Raji (cell line): ENCODE data around the gene DCANP1.

Experiments
- POLR2A ChIP-seq: IDR thresholded peaks from 2 replicates; pipeline ENCODE4 v1.6.1; 2011; ENCODE audit warnings: low read depth, low read length, control low read depth; ENCODE audit not compliant: insufficient read depth

DCANP1 gene

DNA sequence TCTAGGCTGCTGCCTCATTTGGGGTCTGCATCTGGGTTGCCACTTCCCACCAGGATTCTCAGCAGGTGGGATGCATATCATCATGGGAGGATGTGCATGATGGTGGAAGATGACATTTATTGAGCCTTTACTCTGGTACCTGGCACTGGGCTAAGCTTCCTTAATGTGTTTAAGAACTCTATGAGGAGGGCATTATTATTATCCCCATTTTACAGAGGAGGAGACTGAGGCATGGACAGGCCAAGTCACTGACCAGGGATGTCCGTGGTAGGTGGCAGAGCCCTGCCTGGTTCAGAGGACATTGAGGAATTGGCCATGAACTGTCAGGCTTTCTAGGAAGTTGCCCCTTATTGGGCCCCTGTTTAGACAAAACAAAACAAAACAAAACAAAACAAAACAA, 36.1 kb upstream of the DCANP1 start:
- TF ChIP-seq POLR2A, result no peak

DNA sequence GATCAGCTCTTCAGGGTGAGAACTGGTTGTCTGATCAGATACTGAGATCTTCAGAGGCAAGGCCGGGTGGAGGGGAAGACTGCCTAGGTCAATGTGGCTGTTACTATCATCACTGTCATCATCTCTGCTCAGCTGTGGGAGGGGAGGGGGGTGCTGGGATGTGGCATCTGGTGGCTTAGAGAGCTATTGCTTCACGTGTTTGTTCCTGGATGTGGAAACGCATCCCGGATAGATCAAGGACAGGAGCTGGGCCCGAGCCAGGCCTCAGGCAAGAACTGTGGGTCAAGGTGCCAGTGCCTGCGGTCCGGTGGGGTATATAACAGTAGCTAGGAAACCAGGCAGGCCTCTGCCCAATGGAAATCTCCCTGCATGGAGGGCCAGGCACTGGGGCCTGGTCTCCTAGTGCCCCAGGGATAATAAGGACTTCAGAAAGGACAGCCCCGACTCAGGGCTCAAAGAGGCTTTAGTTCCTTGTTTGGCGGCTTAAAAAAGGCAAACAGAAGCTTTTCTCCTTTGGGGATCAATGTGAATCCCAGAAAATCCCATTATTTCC, 35.3 kb upstream of the DCANP1 start:
- TF ChIP-seq POLR2A, result no peak

DNA sequence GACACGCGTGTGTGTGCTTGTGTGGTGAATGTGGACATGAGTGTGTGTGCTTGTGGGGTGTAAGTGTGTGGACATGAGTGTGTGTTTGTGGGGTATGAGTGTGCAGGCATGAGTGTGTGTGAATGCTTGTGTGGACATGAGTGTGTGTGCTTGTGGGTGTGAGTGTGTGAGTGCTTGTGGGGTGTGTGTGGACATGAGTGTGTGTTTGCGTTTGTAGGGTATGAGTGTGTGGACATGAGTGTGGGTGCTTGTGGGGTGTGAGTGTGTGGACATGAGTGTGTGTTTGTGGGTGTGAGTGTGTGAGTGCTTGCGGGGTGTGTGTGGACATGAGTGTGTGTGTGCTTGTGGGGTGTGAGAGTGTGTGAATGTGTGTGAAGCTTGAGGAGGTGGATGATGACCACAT, 34.8 kb upstream of the DCANP1 start:
- TF ChIP-seq POLR2A, result no peak

DNA sequence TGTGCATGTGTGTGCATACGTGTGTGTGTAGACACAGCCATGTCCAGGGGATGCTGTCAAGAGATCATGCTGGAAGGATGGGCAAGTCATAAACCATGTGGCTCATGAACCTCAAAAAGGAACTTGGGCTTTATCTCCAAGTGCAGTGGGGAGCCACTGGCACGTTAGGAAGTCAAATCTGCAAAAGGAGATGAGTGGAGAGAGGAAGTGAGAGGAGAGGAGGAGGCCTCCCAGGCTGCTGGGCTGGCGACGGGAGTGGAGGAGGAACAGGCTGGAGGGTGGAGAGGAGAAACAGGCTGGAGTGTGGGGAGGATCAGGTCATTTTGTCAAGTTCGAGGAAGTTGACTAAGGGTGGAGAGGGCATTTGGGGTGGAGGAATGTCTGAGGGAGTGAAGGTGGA, 34.2 kb upstream of the DCANP1 start:
- no peak for TF ChIP-seq POLR2A

GRCh38 chr5:135480511-135480910, 33.4 kb upstream of the DCANP1 start:
- TF ChIP-seq POLR2A, result no peak

GRCh38 chr5:135478938-135479337, 31.8 kb upstream of the DCANP1 start:
- TF ChIP-seq POLR2A, result no peak

DNA sequence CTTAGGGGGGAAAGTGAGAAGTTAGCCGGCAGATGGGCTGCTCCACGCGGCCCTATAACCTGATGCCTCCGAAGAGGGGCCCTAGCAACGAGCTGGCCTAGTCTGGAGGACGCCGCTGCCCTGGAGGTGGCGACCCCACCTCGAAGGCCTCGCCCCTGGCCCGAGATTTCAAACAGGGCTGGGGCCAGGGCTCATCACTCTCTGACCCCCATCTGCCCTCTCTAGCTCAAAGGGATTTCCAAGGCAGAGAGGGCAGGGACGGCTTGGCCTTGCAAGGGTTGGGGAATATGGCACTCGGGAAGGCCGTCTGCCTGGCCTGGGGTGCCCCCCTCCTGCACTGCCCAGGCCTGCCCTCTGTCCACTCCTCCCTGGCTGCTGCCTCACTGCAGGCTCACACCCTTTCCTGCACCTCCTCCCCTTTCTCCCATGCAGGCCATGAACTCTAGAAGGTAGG, 30.5 kb upstream of the DCANP1 start:
- TF ChIP-seq POLR2A, result no peak

GRCh38 chr5:135476615-135477581, 29.8 kb upstream of the DCANP1 start:
- TF ChIP-seq POLR2A, result no peak

GRCh38 chr5:135473956-135474670, 27.0 kb upstream of the DCANP1 start:
- no peak for TF ChIP-seq POLR2A

DNA sequence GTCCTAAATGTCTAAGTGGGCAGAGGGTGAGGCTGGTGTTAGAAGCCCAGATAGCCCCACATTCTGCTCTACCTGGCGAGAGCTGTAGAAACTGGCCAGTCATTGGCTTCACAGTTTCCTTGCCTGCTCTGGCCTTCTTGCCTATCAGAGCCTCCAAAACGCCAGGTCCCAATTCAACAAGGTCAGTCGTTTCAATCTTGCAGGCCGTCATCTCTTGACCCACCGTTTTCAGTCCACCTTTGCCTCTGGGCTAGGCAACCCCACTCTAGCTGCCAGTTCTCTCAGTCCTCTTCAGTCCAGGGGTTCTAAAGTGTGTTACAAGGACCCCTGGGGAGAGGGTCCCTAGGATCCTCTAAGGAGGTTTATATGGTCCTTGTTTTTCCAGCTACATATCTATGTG, 25.0 kb upstream of the DCANP1 start:
- TF ChIP-seq POLR2A, result no peak

GRCh38 chr5:135471726-135472125, 24.6 kb upstream of the DCANP1 start:
- TF ChIP-seq POLR2A, result no peak

DNA sequence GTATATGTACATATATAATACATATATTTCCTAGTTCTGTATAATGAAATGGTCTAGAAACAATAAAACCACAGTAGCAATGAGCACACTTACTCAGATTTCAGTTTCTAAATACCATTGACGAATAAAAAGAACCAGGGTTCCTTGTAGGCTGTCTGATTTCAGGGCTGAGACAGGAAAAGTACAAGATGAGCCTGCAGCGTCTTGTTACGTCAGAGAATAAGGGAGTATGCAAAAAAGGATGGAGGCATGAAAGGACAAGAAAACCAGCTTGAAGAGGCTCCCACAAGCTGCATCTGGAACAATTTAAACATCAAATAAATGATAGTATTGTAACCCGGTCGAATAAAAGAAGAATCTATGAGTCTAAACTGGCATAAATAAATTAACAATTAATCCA, 22.8 kb upstream of the DCANP1 start:
- TF ChIP-seq POLR2A, result no peak

GRCh38 chr5:135468541-135468940, 21.4 kb upstream of the DCANP1 start:
- no peak for TF ChIP-seq POLR2A

DNA sequence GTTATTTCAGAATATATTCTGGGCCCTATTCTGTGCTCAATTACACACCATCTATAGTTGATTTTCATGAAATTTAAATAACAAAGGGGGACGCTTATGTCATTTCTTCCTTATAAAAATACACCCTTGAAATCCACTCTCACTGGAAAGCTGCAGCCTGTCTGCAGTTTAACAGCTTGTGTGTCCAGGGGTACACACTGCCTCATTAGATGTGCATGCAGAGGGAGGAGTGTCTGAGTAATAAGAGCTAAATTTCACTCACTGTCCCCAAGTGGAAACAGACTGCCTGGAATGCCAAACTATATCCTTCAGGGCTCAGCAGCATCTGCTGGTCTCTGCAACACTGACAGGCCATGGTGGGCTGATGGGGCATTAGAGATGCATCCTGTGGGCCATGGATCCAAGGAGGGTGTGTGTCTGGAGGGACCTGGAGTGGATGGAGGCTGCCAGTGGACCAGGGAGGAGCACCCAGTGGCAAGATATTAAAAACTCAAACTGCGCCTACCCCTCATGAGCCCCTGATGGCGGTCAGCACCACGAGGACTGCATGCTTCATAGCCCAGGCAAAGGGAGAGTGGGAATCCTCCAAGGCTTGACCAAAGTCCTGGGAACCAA, 20.8 kb upstream of the DCANP1 start:
- TF ChIP-seq POLR2A, result no peak

GRCh38 chr5:135467051-135467625, 20.0 kb upstream of the DCANP1 start:
- TF ChIP-seq POLR2A, result no peak

GRCh38 chr5:135466178-135467050, 19.3 kb upstream of the DCANP1 start:
- TF ChIP-seq POLR2A, result no peak
